Right atrium auricular region (tissue), 2 donors: ENCODE data around the gene SF3A2. TPM values are rescaled to one million over a fixed set of nuclear protein-coding genes. Genes with fewer than 3 reads are reported as not detected.

Source experiments
- DNase-seq: peaks from one replicate; pipeline ENCODE4 v3.0.0-alpha.2; 2019; ENCODE audit warnings: low spot score
- H3K27ac ChIP-seq, 2 donors: fragments of 200-600 bp; sonication (generic); 1 replicate in 1 of 2; 2 replicates in 1 of 2; pipeline ENCODE4 v1.5.1; 2016 to 2019
- H3K27me3 ChIP-seq, 2 donors: fragments of 200-600 bp; sonication (generic); one replicate each; pipeline versions ENCODE4 v1.5.1 to v1.6.0; 2017 to 2019
- H3K36me3 ChIP-seq: fragments of 200-600 bp; sonication (generic); one replicate; pipeline ENCODE4 v1.5.1; 2016
- H3K4me1 ChIP-seq, 2 donors: fragments of 200-600 bp; sonication (generic); one replicate each; pipeline versions ENCODE4 v1.5.1 to v1.6.0; 2017 to 2019
- H3K4me3 ChIP-seq, 2 donors: fragments of 200-600 bp; sonication (generic); 1 replicate in 1 of 2; 2 replicates in 1 of 2; pipeline ENCODE4 v1.5.1; 2017 to 2019; ENCODE audit warnings: mild to moderate bottlenecking in 1 of 2, moderate library complexity in 1 of 2
- H3K9me3 ChIP-seq, 2 donors: fragments of 200-600 bp; sonication (generic); one replicate each; pipeline ENCODE4 v1.5.1; 2019
- total RNA-seq, 2 donors: library from RNA; depleted of rRNA; stranded (reverse); fragments of >200 nt; gene quantifications; one replicate each; pipeline ENCODE4 v1.1.0, GENCODE V29; 2016
- TF ChIP-seq, protein P1 (sequence below), 2 donors: fragments of 200-600 bp; sonication (generic); IDR thresholded peaks; one replicate each; pipeline ENCODE4 v1.5.1; 2019; ENCODE audit warnings: antibody characterized with exemption in 2 of 2

SF3A2 gene
- total RNA-seq, 2 donors from 2014 or later, result 17.3 to 30.4 TPM

DNA sequence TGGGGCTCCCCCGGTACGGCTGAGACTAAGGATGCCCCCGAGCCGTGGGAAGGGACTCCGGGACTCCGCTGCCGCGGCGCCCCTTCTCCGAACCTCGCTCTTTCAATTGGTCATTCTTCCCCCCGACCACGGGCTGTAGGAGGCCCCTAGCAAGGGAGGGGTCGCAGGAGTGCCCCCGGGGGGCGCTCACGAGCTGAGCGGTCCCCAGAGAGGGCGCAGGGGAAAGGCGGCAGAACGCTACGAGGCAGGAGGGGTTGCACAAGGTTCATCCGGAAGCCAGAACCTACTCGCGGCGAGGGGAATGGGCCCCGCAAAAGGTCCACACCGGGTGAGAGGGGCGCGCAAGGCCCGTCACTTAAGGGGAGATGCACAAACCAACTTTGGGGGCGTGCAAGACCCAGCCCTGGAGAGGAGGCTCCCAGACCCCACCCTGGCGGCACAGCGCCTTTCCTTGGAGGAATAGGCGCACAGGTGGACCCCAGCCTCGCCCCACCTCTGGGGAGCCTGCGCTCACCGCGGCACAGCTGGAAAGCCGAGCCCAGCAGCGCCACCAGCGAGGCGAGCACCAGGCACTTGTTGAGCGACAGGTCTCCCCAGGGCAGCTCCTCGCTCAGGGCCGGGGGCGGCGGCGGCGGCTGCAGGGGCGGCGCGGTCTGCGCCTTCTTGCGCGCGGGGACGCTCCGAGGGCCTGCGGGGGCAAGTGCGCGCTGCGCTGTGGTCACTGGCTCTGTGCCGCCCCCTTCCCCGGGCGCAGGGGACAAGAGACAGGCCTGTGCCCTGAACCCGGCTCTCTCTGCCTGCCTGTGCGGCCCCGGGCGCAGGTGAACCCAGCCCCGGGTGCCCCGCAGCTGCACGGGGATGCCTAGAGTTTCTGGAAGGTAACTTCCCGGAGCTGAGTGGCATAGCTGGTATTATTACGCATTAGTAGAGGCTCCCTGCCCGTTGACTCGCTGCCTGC is 16.8 kb downstream of the SF3A2 start:
- Histone ChIP-seq H3K36me3 (peaks cover 5% of the 10 kb centered on the region), H3K9me3 (no peaks in the 10 kb centered on the region), H3K4me1 (peaks cover 0 to 46% of the 10 kb centered on the region in 2 donors), H3K27ac (no peak overlapping the region), H3K4me3 (peak overlapping the region in 1 of 2 donors; percentile 9), H3K27me3 (peaks cover 17 to 33% of the 10 kb centered on the region in 2 donors)
- no peak for DNase-seq
- TF ChIP-seq, protein P1, sequence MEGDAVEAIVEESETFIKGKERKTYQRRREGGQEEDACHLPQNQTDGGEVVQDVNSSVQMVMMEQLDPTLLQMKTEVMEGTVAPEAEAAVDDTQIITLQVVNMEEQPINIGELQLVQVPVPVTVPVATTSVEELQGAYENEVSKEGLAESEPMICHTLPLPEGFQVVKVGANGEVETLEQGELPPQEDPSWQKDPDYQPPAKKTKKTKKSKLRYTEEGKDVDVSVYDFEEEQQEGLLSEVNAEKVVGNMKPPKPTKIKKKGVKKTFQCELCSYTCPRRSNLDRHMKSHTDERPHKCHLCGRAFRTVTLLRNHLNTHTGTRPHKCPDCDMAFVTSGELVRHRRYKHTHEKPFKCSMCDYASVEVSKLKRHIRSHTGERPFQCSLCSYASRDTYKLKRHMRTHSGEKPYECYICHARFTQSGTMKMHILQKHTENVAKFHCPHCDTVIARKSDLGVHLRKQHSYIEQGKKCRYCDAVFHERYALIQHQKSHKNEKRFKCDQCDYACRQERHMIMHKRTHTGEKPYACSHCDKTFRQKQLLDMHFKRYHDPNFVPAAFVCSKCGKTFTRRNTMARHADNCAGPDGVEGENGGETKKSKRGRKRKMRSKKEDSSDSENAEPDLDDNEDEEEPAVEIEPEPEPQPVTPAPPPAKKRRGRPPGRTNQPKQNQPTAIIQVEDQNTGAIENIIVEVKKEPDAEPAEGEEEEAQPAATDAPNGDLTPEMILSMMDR (IDR thresholded peaks at IDR 0.05), result no peak

DNA sequence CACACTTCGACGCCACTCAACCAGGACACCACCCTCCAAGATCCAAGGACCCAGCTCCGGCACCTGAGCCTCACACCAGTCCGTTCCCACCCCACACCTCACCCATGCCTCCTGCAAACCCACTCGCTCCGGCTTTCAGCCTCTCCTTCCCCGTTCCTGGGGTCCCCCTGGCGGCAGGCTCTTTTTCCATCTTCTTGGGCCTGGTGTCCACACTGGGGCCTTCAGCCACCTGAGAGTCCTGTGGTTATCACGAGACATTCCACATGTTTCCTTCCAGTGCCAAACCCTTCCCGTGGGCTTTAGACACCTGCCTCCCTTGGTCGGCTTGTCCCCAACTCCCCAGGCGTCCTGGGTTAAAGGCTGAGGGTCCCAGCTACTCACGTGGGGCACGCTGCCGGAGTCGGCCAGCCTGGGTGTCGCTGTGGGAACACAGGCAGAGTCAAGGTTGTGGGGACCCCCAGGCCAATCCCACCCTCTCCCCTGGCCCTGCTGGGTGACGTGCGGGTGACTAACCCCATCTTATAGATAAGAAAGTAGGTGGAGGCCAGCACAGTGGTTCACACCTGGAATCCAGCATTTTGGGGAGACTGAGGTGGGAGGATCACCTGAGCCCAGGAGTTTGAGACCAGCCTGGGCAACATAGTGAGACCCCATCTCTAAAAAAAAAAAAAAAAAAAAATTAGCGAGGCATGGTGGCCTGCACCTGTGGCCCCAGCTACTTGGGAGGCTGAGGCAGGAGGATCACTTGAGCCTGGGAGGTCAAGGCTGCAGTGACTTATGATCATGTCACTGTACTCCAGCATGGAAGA is 17.6 kb downstream of the SF3A2 start:
- H3K27me3 ChIP-seq, result peaks cover 17 to 33% of the 10 kb centered on the region in 2 donors
- no peak overlapping the region for H3K4me3 ChIP-seq
- H3K4me1 ChIP-seq, result peaks cover 0 to 46% of the 10 kb centered on the region in 2 donors
- DNase-seq, result no peak
- no peaks in the 10 kb centered on the region for H3K36me3 ChIP-seq
- H3K9me3 ChIP-seq, result no peaks in the 10 kb centered on the region
- no peak overlapping the region for H3K27ac ChIP-seq
- TF ChIP-seq, protein P1 (IDR thresholded peaks at IDR 0.05), result peak in 1 of 2 donors; percentile 30

DNA sequence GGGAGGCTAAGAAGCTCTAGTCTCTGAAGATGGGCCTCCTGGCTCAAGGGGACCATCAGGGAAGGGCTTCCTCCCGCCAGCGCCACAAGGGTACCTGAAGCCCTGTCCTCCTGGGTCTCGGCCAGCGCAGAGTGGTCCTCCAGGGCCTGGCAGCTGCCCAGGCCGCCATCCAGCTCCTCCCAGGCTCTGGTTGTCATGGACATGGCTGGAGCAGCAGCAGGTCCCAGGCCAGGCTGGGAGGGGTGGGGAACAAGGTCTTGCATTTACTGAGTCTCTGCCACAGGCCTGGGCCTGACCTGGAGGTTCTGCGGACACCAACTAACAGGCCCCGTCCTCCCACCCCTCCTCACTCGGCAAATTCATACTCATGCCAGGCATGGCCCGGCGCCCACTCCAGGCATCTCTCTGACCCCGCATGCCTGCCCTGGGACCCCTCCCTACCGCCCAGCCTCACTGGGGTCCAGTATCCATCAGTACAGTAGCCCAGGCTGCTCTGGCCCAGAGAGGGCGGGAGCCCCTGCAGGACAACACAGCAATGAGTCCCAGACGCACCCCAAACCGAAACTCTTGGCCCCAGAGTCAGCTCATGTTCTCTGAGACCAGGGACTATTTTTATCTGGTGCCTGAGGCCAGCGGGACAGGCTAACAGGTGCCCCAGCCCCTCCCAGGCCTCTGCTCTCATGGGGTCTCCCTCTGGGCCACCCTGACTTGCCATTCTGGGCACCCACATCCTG is 18.7 kb downstream of the SF3A2 start:
- Histone ChIP-seq H3K27me3 (peaks cover 17 to 30% of the 10 kb centered on the region in 2 donors), H3K9me3 (no peaks in the 10 kb centered on the region), H3K27ac (no peak overlapping the region), H3K4me3 (no peak overlapping the region), H3K4me1 (peaks cover 0 to 37% of the 10 kb centered on the region in 2 donors), H3K36me3 (no peaks in the 10 kb centered on the region)
- TF ChIP-seq, protein P1 (IDR thresholded peaks at IDR 0.05), result no peak
- no peak for DNase-seq

DNA sequence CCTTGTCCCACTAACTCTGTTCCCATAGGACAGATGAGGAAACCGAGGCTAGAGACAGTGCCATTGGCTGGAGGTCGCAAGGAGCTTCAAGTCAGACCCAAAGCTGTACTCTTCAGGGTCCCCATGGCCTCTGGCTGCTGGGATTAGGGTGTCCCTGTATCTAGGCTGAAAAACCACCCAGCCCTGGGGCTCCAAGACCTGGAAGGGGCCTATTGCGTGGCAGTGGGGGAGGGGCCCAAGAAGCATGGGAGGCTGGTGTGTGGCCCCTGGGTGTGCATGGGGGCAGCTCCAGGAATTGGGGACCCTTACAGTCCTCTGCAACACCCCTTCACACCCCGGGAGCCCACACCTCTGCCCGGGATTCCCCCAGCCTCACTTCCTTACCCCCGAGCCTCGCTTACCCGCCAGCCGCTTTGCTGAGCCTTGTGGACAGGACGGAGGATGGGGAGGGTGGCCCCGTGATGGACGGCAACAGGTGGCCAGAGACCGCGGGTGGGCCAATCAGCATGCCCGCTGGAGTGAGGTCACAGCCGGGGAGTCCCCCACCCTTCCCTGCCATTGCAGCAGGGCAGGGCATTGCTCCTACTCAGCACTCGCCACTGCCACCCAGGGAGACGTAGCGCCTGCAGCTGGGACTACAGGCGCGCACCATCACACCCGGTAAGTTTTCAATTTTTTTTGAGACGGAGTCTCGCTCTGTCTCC is 19.5 kb downstream of the SF3A2 start, which contains the start of gene JSRP1:
TSS of gene JSRP1 (minus strand) at position 436 of the 704 bp plus-strand sequence. CDS start 1,103 bp downstream, outside the sequence.
- no peak for DNase-seq
- Histone ChIP-seq H3K4me3 (no peak within 1 kb of the TSS), H3K27me3 (peaks cover 17 to 21% of the 10 kb centered on the region in 2 donors), H3K36me3 (no peaks in the 10 kb centered on the region), H3K27ac (no peak within 1 kb of the TSS), H3K9me3 (no peaks in the 10 kb centered on the region), H3K4me1 (peaks cover 0 to 28% of the 10 kb centered on the region in 2 donors)
- TF ChIP-seq, protein P1 (IDR thresholded peaks at IDR 0.05), result no peak

DNA sequence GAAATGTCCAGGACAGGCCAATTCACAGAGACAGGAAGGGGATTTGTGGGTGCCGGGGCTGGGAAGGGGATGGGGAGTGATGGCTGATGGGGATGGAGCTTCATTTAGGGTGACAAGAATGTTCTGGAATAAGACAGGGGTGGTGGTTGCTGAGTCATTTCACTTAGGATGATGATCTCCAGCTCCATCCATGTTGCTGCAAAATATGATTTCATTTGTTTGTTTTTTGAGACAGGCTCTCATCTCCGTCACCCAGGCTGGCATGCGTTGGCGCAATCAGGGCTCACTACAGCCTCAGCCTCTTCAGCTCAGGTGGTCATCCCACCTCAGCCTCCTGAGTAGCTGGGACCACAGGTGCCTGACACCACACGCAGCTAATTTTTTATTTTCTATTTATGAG is 22.7 kb downstream of the SF3A2 start:
- Histone ChIP-seq H3K4me1 (no peaks in the 10 kb centered on the region), H3K9me3 (no peaks in the 10 kb centered on the region), H3K4me3 (no peak overlapping the region), H3K36me3 (no peaks in the 10 kb centered on the region), H3K27ac (no peak overlapping the region), H3K27me3 (no peaks in the 10 kb centered on the region)
- TF ChIP-seq, protein P1 (IDR thresholded peaks at IDR 0.05), result no peak
- no peak for DNase-seq
